ENCODE results near the gene FAM222B.
"Not testable (repeated sequence)": the region's sequence is repeated elsewhere in the genome, so short reads cannot be mapped to it uniquely, and the experiment has no call there.

Gene FAM222B

DNA sequence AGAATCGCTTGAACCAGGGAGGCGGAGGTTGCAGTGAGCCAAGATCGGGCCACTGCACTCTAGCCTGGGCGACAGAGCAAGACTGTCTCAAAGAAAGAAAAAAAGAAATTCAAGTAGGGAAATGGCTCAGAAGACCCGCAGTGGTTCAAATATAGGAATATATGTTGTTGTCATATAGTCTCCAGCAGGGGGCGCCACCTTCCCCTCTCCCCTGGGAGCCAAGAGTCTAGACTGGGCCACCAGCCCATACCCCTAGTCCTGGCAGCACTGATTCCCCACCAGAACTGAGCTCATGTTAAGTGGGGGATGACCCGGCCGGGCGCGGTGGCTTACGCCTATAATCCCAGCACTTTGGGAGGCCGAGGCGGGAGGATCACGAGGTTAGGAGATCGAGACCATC, 6.1 kb upstream of the FAM222B start:
- TF ChIP-seq, protein P1, sequence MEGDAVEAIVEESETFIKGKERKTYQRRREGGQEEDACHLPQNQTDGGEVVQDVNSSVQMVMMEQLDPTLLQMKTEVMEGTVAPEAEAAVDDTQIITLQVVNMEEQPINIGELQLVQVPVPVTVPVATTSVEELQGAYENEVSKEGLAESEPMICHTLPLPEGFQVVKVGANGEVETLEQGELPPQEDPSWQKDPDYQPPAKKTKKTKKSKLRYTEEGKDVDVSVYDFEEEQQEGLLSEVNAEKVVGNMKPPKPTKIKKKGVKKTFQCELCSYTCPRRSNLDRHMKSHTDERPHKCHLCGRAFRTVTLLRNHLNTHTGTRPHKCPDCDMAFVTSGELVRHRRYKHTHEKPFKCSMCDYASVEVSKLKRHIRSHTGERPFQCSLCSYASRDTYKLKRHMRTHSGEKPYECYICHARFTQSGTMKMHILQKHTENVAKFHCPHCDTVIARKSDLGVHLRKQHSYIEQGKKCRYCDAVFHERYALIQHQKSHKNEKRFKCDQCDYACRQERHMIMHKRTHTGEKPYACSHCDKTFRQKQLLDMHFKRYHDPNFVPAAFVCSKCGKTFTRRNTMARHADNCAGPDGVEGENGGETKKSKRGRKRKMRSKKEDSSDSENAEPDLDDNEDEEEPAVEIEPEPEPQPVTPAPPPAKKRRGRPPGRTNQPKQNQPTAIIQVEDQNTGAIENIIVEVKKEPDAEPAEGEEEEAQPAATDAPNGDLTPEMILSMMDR (IDR thresholded peaks at IDR 0.05; ENCODE audit: low read depth, low read length, poor library complexity, severe bottlenecking) = peak; percentile 65

DNA sequence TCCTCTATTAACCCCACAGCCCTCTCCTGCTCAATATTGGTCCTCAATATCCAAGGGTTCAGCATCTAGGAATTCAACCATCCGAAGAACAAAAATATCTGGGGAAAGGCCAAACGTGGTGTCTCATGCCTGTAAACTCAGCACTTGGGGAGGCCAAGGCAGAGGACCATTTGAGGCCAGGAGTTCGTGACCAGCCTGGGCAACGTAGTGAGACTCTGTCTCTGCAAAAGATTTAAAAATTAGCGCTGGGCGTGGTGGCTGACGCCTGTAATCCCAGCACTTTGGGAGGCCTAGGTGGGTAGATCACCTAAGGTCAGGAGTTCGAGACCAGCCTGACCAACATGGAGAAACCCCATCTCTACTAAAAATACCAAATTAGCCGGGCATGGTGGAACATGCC, 4.1 kb upstream of the FAM222B start:
- not testable (repeated sequence) for H3K9me2 ChIP-seq (replicated peaks; ENCODE audit: control insufficient read depth, low read length); H3K9me3 ChIP-seq (ENCODE audit: control insufficient read depth, insufficient read depth, low read length); H4K20me1 ChIP-seq (ENCODE audit: control insufficient read depth, insufficient read depth, low read depth, low read length); H3K4me2 ChIP-seq (ENCODE audit: low read length); H3F3A ChIP-seq (ENCODE audit: control insufficient read depth, insufficient read depth); H3K27me3 ChIP-seq (ENCODE audit: control insufficient read depth, low read length); H3K36me3 ChIP-seq (ENCODE audit: control insufficient read depth, low read length); H3K27ac ChIP-seq (ENCODE audit: low read depth, low read length); H3K4me3 ChIP-seq (ENCODE audit: low read length); H3K4me1 ChIP-seq (ENCODE audit: control insufficient read depth, low read length)
- peaks cover 11% of the 10 kb centered on the region for H3K79me2 ChIP-seq (ENCODE audit: control insufficient read depth, low read length)

More for the DNA sequence above, 6.1 kb upstream of the FAM222B start:
- H3K27ac ChIP-seq (ENCODE audit: low read depth, low read length); H4K20me1 ChIP-seq (ENCODE audit: control insufficient read depth, insufficient read depth, low read depth, low read length); H3K79me2 ChIP-seq (ENCODE audit: control insufficient read depth, low read length); H3K4me2 ChIP-seq (ENCODE audit: low read length); H3K27me3 ChIP-seq (ENCODE audit: control insufficient read depth, low read length); H3K4me1 ChIP-seq (ENCODE audit: control insufficient read depth, low read length); H3K9me2 ChIP-seq (replicated peaks; ENCODE audit: control insufficient read depth, low read length); H3K9me3 ChIP-seq (ENCODE audit: control insufficient read depth, insufficient read depth, low read length); H3F3A ChIP-seq (ENCODE audit: control insufficient read depth, insufficient read depth); H3K4me3 ChIP-seq (ENCODE audit: low read length); H3K36me3 ChIP-seq (ENCODE audit: control insufficient read depth, low read length): not testable (repeated sequence)

DNA sequence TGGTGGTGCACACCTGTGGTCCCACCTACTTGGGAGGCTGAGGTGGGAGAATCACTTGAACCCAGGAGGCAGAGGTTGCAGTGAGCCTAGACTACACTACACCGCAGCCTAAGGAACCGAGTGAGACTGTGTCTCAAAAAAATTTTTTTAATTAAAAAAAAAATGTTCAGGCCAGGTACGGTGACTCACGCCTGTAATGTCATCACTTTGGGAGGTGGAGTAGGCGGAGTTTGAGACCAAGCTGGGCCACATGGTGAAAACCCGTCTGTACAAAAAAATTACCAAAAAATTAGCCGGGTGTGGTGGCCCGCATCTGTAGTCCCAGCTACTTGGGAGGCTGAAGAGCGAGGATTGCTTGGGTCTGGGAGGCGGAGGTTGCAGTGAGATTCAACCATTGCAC, 3.6 kb upstream of the FAM222B start:
- Histone ChIP-seq H3K9me3 (ENCODE audit: control insufficient read depth, insufficient read depth, low read length) (no peaks in the 10 kb centered on the region), H3K9me2 (replicated peaks; ENCODE audit: control insufficient read depth, low read length) (no peaks in the 10 kb centered on the region), H4K20me1 (ENCODE audit: control insufficient read depth, insufficient read depth, low read depth, low read length) (no peaks in the 10 kb centered on the region), H3K4me3 (ENCODE audit: low read length) (no peak overlapping the region), H3K36me3 (ENCODE audit: control insufficient read depth, low read length) (0 out of 2 replicates have a peak, but pooled peaks cover 3% of the 10 kb centered on the region), H3K4me1 (ENCODE audit: control insufficient read depth, low read length) (peaks cover 12% of the 10 kb centered on the region), H3K27ac (ENCODE audit: low read depth, low read length) (no peak overlapping the region), H3K79me2 (ENCODE audit: control insufficient read depth, low read length) (peaks cover 16% of the 10 kb centered on the region), H3F3A (ENCODE audit: control insufficient read depth, insufficient read depth) (no peaks in the 10 kb centered on the region), H3K4me2 (ENCODE audit: low read length) (no peak overlapping the region), H3K27me3 (ENCODE audit: control insufficient read depth, low read length) (no peaks in the 10 kb centered on the region)
- TF ChIP-seq EZH2phosphoT487 (IDR thresholded peaks at IDR 0.05; ENCODE audit: borderline replicate concordance, low read length) = no peak
- TF ChIP-seq, protein P1 (IDR thresholded peaks at IDR 0.05; ENCODE audit: low read depth, low read length, poor library complexity, severe bottlenecking) = no peak

DNA sequence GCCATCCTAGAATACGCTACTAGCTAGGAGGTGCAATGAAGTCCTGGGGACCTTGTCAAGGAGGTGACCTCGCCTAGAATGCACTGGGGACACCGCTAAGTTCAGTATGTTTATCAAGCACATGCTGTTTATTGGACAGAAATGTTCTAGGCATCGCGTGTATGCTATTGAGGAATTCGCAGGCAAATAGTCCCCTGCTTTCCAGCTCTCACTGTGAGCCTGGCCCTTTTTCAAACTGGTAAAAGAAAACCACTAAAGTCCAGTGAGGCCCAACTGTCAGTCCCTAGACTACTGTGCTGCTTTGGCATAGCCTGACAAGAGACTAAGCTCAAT, 1.2 kb upstream of the FAM222B start:
- Histone ChIP-seq H3K36me3 (ENCODE audit: control insufficient read depth, low read length) (0 out of 2 replicates have a peak, but pooled peaks cover 3% of the 10 kb centered on the region), H3K4me3 (ENCODE audit: low read length) (no peak overlapping the region), H3K9me3 (ENCODE audit: control insufficient read depth, insufficient read depth, low read length) (no peaks in the 10 kb centered on the region), H3K27ac (ENCODE audit: low read depth, low read length) (no peak overlapping the region), H3K9me2 (replicated peaks; ENCODE audit: control insufficient read depth, low read length) (no peaks in the 10 kb centered on the region), H4K20me1 (ENCODE audit: control insufficient read depth, insufficient read depth, low read depth, low read length) (no peaks in the 10 kb centered on the region), H3F3A (ENCODE audit: control insufficient read depth, insufficient read depth) (0 out of 2 replicates have a peak, but pooled peaks cover 3% of the 10 kb centered on the region), H3K4me2 (ENCODE audit: low read length) (no peak overlapping the region), H3K4me1 (ENCODE audit: control insufficient read depth, low read length) (peaks cover 12% of the 10 kb centered on the region), H3K27me3 (ENCODE audit: control insufficient read depth, low read length) (no peaks in the 10 kb centered on the region), H3K79me2 (ENCODE audit: control insufficient read depth, low read length) (peaks cover 36% of the 10 kb centered on the region)
- TF ChIP-seq, protein P1 (IDR thresholded peaks at IDR 0.05; ENCODE audit: low read depth, low read length, poor library complexity, severe bottlenecking) = no peak
- no peak for TF ChIP-seq EZH2phosphoT487 (IDR thresholded peaks at IDR 0.05; ENCODE audit: borderline replicate concordance, low read length)

All from DOHH2 (cell line).